Thoracic aorta (tissue), 2 donors: ENCODE data around the gene SLC6A4. TPM values are rescaled to one million over a fixed set of nuclear protein-coding genes. Genes with fewer than 3 reads are reported as not detected.
A peak's percentile ranks its signal among the peaks of the same experiment; 100 is the strongest.

Experiments
- ATAC-seq: fragments of 150-250 bp; one replicate; pipeline ENCODE4 v1.8.0; 2017; ENCODE audit warnings: low read depth; ENCODE audit not compliant: insufficient number of reproducible peaks, low FRiP score
- DNase-seq: peaks from one replicate; pipeline ENCODE4 v3.0.0-alpha.2; 2020; ENCODE audit warnings: low spot score
- H3K27ac ChIP-seq, 2 donors: fragments of 200-600 bp; sonication (generic); 1 replicate in 1 of 2; 2 replicates in 1 of 2; pipeline ENCODE4 v1.5.1; 2016; ENCODE audit warnings: mild to moderate bottlenecking in 2 of 2, moderate library complexity in 2 of 2
- H3K27me3 ChIP-seq: fragments of 200-600 bp; sonication (generic); replicated peaks from 2 replicates; pipeline ENCODE4 v1.6.0; 2016; ENCODE audit warnings: mild to moderate bottlenecking; ENCODE audit not compliant: insufficient read depth
- H3K36me3 ChIP-seq: fragments of 200-600 bp; sonication (generic); one replicate; pipeline ENCODE4 v1.5.1; 2016
- H3K4me1 ChIP-seq, 2 donors: fragments of 200-600 bp; sonication (generic); 1 replicate in 1 of 2; 2 replicates in 1 of 2; pipeline versions ENCODE4 v1.5.1 to v1.6.0; 2016; ENCODE audit warnings: low read depth in 2 of 2, mild to moderate bottlenecking in 1 of 2; ENCODE audit not compliant: control insufficient read depth in 1 of 2
- H3K4me3 ChIP-seq: fragments of 200-600 bp; sonication (generic); 2 replicates; pipeline ENCODE4 v1.5.1; 2016; ENCODE audit warnings: mild to moderate bottlenecking
- H3K9me3 ChIP-seq: fragments of 200-600 bp; sonication (generic); 2 replicates; pipeline ENCODE4 v1.5.1; 2016
- CTCF ChIP-seq: fragments of 200-600 bp; sonication (generic); IDR thresholded peaks from one replicate; pipeline ENCODE4 v1.5.1; 2019; ENCODE audit warnings: antibody characterized with exemption
- total RNA-seq, 2 donors: library from RNA; depleted of rRNA; stranded (reverse); fragments of >200 nt; gene quantifications; one replicate each; pipeline versions ENCODE4 v1.1.0 to v1.2.3, GENCODE V29; 2016

The SLC6A4 gene
- total RNA-seq, 2 donors from 2014 or later = 1.6 to 15.2 TPM

- Histone ChIP-seq H3K4me3 (peak overlapping the region; percentile 77), H3K9me3 (no peaks in the 10 kb centered on the region), H3K4me1 (peaks cover 17 to 31% of the 10 kb centered on the region in 2 donors), H3K27me3 (peaks cover 3% of the 10 kb centered on the region), H3K36me3 (no peaks in the 10 kb centered on the region), H3K27ac (no peak overlapping the region)
- no peak for ATAC-seq
- DNase-seq = peak; percentile 36
- TF ChIP-seq CTCF = peak; percentile 29
Observed at GRCh38 chr17:30236766-30237165, 1.3 kb upstream of the SLC6A4 start.

DNA sequence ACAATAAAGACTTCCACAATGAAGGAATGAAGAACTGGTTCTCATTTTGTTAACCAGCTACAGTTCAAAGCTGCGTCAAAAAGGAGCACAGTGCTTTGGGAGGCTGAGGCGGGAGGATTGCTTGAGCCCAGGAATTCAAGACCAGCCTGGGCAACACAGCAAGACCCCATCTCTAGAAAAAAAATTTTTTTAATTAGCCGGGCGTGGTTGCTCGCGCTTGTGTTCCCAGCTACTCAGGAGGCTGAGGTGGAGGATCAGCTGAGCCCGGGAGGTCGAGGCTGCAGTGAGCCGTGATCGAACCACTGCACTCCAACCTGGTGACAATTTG is 764 bp upstream of the SLC6A4 start:
- Histone ChIP-seq H3K9me3 (no peaks in the 10 kb centered on the region), H3K4me1 (peaks cover 17 to 31% of the 10 kb centered on the region in 2 donors), H3K4me3 (peak overlapping the region; percentile 77), H3K36me3 (no peaks in the 10 kb centered on the region), H3K27ac (no peak overlapping the region), H3K27me3 (peaks cover 3% of the 10 kb centered on the region)
- TF ChIP-seq CTCF = no peak
- DNase-seq (no peak), ATAC-seq (no peak)

- peaks cover 17 to 31% of the 10 kb centered on the region in 2 donors for H3K4me1 ChIP-seq
- H3K4me3 ChIP-seq = peak overlapping the region; percentile 77
- no peaks in the 10 kb centered on the region for H3K36me3 ChIP-seq
- no peak for TF ChIP-seq CTCF
- no peak for ATAC-seq
- no peaks in the 10 kb centered on the region for H3K9me3 ChIP-seq
- H3K27ac ChIP-seq = peak overlapping the region in 1 of 2 donors; percentile 37
- peaks cover 3% of the 10 kb centered on the region for H3K27me3 ChIP-seq
- DNase-seq = no peak
Observed at GRCh38 chr17:30234964-30235363, 533 bp downstream of the SLC6A4 start.

GRCh38 chr17:30234296-30234695 is 1.2 kb downstream of the SLC6A4 start:
- no peak for DNase-seq
- H3K4me1 ChIP-seq = peaks cover 17 to 31% of the 10 kb centered on the region in 2 donors
- H3K4me3 ChIP-seq = no peak overlapping the region
- no peak for TF ChIP-seq CTCF
- no peaks in the 10 kb centered on the region for H3K9me3 ChIP-seq
- H3K27me3 ChIP-seq = peaks cover 3% of the 10 kb centered on the region
- no peak for ATAC-seq
- no peaks in the 10 kb centered on the region for H3K36me3 ChIP-seq
- peak overlapping the region in 1 of 2 donors; percentile 37 for H3K27ac ChIP-seq

GRCh38 chr17:30232824-30233427 is 2.6 kb downstream of the SLC6A4 start:
- H3K4me3 ChIP-seq = no peak overlapping the region
- no peaks in the 10 kb centered on the region for H3K27me3 ChIP-seq
- no peak for TF ChIP-seq CTCF
- DNase-seq (no peak), ATAC-seq (no peak)
- no peaks in the 10 kb centered on the region for H3K36me3 ChIP-seq
- H3K9me3 ChIP-seq = no peaks in the 10 kb centered on the region
- H3K27ac ChIP-seq = no peak overlapping the region
- H3K4me1 ChIP-seq = peaks cover 17 to 26% of the 10 kb centered on the region in 2 donors
